RCC 7860 (cell line): ENCODE results near the gene NBEAL1.
"Not testable (repeated sequence)": the region's sequence is repeated elsewhere in the genome, so short reads cannot be mapped to it uniquely, and the experiment has no call there.

ENCODE experiments used
- DNase-seq: peaks from one replicate; pipeline ENCODE4 v3.0.0-alpha.2; 2015; ENCODE audit warnings: low spot score
- FAIRE-seq: peaks from 2 replicates; lab custom pipeline; 2012; peaks lifted over from hg19 to GRCh38; lab: Jason Lieb, UNC

The NBEAL1 gene

GRCh38 chr2:203200866-203201265 lies 186.2 kb downstream of the NBEAL1 start:
- DNase-seq (no peak), FAIRE-seq (no peak)

- FAIRE-seq (no peak), DNase-seq (no peak)
Measured at GRCh38 chr2:203201426-203201825, 186.8 kb downstream of the NBEAL1 start.

GRCh38 chr2:203209538-203209937 lies 194.9 kb downstream of the NBEAL1 start:
- no peak for FAIRE-seq
- DNase-seq: no peak

GRCh38 chr2:203225423-203226039 lies 210.9 kb downstream of the NBEAL1 start:
- no peak for DNase-seq
- FAIRE-seq: peak; percentile 11

GRCh38 chr2:203229674-203230073 lies 215.0 kb downstream of the NBEAL1 start:
- DNase-seq, FAIRE-seq: not testable (repeated sequence)

GRCh38 chr2:203237346-203238238 lies 222.9 kb downstream of the NBEAL1 start:
- no peak for DNase-seq
- no peak for FAIRE-seq

GRCh38 chr2:203238292-203238703 lies 223.6 kb downstream of the NBEAL1 start:
- FAIRE-seq: no peak

GRCh38 chr2:203238704-203239526 lies 224.2 kb downstream of the NBEAL1 start, which contains the start of gene CYP20A1:
TSS of gene CYP20A1 (plus strand) at chr2:203239018. CDS start at chr2:203239063, 45 bp downstream.
- FAIRE-seq: no peak
- DNase-seq: peak; percentile 86

More at GRCh38 chr2:203238292-203238703, 223.6 kb downstream of the NBEAL1 start:
- no peak for DNase-seq

GRCh38 chr2:203240491-203240890 lies 225.8 kb downstream of the NBEAL1 start:
- no peak for FAIRE-seq
- no peak for DNase-seq

- no peak for FAIRE-seq
- DNase-seq: no peak
Measured at GRCh38 chr2:203242518-203242917, 227.8 kb downstream of the NBEAL1 start.

GRCh38 chr2:203246646-203247045 lies 232.0 kb downstream of the NBEAL1 start:
- FAIRE-seq (no peak), DNase-seq (no peak)

- DNase-seq (no peak), FAIRE-seq (no peak)
Measured at GRCh38 chr2:203252818-203253217, 238.1 kb downstream of the NBEAL1 start.

- not testable (repeated sequence) for FAIRE-seq, DNase-seq
Measured at GRCh38 chr2:203253422-203254095, 238.9 kb downstream of the NBEAL1 start.

GRCh38 chr2:203261326-203262159 lies 246.9 kb downstream of the NBEAL1 start:
- FAIRE-seq (no peak), DNase-seq (no peak)
